LHCN-M2 (cell line): ENCODE results near the gene RBM20. TPM values are rescaled to one million over a fixed set of nuclear protein-coding genes. Genes with fewer than 3 reads are reported as not detected.

Source experiments
- DNase-seq: peaks from one replicate; pipeline ENCODE4 v3.0.0-alpha.2; 2012; ENCODE audit warnings: low read depth
- total RNA-seq: library from RNA; depleted of rRNA; stranded (reverse); fragments of >200 nt; gene quantifications from 2 replicates; pipeline ENCODE4 v1.2.3, GENCODE V29; 2014

The RBM20 gene
- total RNA-seq, 1 experiment from 2014 or later, result 0.57 TPM

GRCh38 chr10:110850099-110850498, 206.0 kb downstream of the RBM20 start:
- DNase-seq, result no peak

DNA sequence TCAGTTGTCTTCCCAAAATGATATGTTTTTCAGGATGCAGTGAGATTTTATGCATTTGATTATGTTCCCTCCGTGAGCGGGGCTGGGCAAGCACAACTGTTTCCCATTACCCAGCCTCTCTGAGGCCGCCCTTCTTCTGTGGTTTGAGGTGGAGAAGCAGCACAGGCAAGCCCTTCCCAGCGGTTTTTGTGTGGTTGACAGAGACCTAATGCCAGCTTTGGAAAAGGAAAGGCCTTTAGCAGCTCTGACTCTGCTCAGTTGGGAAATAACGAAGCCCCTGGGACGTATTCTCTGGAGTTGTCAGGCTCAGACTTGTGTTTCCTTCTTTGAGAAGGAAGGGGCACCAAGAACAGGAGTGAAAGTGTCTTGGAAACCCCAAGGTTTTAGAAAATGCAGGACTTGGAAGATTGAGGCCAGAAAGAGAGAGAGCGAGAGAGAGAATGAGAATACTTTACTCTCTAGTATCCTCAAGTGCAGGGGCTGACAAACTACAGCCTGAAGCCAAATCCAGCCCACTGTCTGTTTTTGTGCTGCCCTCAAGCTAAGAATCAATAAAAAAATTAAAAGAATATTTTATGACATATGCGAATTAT, 207.0 kb downstream of the RBM20 start:
- peak; percentile 64 for DNase-seq

DNA sequence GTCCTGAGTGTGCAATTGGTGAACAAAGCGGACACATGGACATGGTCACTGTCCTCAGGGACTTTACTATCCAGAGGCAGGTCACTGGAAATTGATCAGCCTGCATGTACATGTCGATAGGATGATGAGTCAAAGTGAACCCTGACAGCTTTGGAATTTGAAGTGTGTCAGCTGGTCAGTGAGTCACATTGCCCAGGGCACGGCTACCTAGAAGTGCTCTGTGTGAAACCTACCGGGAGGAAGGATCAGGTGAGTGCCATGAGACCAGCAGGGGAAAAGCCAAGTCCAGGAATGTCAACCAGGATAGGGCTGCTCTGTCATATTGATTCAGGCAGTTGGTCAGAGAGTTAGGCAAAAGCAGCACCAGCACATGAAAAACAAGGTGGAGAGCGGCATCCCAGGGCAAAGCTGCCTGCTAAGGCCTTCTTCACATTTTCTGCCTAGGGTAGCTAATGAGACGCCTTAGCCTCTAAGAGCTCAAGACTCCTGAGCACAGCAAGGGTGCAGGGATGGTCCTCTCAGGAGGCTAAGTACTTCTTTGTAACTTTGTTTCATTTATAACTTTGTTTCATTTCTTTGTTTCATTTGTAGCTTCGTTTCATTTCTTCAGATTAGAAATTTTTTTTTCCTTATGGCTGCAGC, 208.2 kb downstream of the RBM20 start:
- no peak for DNase-seq

DNA sequence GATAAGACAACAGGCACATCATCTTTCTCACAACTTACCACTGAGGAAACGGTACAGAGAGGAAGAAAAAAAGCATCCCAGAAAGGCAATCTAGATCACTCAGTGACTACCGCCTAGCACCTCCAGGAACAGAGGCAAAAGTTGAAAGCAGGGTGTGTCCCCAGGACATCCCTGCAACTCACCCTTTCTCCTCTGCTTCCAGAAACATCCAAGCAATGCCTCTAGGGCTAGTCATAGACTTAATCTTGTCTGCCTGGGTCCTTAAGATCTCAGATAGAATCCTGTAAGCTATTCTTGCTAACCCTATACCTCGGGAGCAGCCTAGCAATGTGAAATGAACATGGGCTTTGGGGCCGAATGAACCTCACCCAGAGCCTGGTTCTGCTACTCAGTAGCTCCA, 208.8 kb downstream of the RBM20 start:
- no peak for DNase-seq

DNA sequence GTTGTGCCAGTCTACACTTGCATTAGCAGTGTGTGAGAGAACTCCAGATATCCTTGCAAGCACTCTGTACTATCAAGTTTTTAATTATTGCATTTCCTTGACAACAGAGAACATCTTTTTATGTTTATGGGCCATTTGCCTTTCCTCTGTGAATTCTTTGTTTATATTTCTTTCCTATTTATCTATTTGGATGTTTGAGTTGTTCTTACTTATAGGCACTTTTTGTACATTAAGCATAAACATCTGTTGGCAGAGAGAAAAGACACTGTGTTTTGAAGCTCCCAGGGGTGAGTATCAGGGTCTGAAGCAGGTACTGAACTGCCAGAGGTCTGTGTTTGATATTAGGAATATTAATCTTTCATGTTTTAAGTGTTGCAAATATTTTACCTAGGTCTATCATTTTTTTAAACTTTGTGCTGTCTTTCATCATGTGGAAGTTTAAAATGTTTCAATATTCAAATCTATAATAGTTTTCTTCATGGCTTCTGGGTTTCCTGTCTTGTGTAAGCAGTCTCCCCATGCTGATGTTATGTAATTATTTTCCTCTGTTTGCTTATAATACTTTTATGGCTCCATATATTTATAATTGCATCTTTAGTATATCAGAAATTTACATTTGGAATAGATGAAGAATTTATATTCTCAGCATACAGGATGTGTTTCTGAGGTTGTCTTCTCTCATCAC, 209.9 kb downstream of the RBM20 start:
- no peak for DNase-seq

- no peak for DNase-seq
Measured at GRCh38 chr10:110857265-110858171, 213.4 kb downstream of the RBM20 start.

DNA sequence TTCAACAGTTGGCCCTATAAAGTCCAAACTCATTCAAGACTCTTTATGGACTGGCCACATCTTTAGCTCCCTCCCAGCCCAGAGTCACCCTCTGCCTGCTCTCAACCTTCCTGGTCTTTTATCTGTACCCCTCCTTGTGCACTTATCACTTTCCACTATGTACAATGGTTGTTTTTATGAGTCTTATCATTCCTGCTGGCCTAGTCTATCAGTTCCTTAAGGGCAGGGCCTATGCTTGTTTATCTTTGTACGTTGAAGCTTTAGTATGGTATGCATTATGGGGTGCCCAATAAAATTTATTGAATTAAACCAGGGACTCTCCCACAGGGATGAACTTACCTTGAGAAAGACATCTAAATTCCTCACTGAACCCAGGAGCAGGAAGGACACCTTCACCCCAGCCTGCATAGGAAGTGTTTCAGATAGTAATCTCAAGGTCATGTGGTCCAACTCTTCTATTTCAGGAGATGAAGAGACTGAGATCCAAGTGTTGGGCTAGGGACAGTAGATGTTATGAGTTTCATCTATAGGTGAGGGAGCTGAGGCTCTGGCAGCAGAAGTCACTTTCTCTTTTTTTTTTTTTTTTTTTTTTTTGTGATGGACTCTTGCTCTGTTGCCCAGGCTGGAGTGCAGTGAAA, 214.3 kb downstream of the RBM20 start:
- no peak for DNase-seq

- no peak for DNase-seq
Measured at GRCh38 chr10:110859206-110859972, 215.3 kb downstream of the RBM20 start.

GRCh38 chr10:110859973-110860376, 215.8 kb downstream of the RBM20 start:
- DNase-seq, result peak; percentile 60

- DNase-seq, result no peak
Measured at GRCh38 chr10:110860576-110861241, 216.6 kb downstream of the RBM20 start.

DNA sequence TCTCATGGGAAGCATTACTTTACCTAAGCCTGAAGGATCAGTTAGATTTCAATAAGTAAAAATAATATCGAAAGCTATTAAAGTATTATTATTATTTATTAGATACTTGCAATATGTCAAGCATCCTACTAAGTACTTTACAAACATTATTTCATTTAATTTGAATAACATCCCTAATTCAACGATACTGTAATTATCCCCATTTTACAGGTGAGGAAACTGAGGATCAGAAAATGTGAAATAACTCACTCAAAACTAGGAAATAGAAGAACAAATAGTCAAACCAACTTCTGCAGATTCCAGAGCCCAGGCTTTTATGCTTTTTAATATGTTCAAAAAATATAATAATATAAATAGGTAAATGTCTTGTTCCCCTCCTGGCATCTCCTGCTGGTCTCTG, 217.3 kb downstream of the RBM20 start:
- no peak for DNase-seq

GRCh38 chr10:110861930-110862649, 218.0 kb downstream of the RBM20 start:
- no peak for DNase-seq

GRCh38 chr10:110862961-110863360, 218.8 kb downstream of the RBM20 start:
- no peak for DNase-seq

- no peak for DNase-seq
Measured at GRCh38 chr10:110863361-110863760, 219.2 kb downstream of the RBM20 start.

DNA sequence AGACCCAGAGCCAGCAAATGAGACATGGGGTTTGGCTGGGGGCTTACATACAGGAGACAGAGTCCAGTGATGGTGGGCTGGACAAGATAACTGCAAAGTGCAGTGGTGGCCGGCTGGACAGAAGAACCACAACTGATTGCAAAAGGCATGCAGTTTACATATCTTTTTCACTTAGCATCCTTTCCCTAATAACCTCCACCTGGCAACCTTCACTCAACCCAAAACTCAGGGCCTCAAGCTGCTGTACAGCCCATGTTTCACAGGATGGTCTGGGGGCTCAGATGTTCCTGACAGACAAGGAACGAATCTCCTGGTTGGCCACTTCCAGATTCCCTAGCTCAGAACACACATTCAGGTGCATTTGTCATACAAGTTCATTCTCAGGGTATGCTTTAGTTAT, 219.8 kb downstream of the RBM20 start:
- DNase-seq, result no peak

DNA sequence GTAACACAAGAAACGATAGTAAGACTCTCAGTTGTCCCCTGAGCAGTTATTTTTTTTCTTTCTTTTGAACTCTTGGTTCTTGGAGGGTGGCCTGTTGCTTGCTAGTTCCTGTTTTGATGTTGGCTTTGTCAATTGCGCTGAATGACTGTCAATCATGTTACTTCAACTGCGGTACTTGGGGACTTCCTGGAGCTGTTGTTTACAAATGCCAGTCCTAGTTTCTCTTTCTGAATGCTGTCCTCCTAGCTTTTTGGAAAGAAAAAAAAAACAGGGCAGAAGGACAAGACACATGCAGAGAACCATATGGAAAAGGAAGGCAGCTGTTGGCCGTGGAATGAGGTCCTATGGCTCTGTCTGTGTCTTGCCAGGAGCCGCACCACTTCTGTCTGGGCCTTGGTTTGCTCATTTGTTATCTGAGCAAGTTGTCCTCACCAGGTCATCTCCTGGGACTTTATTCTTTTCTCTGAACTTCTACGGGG, 220.6 kb downstream of the RBM20 start:
- peak; percentile 25 for DNase-seq

- DNase-seq, result peak; percentile 90
Measured at GRCh38 chr10:110865186-110865808, 221.2 kb downstream of the RBM20 start.

DNA sequence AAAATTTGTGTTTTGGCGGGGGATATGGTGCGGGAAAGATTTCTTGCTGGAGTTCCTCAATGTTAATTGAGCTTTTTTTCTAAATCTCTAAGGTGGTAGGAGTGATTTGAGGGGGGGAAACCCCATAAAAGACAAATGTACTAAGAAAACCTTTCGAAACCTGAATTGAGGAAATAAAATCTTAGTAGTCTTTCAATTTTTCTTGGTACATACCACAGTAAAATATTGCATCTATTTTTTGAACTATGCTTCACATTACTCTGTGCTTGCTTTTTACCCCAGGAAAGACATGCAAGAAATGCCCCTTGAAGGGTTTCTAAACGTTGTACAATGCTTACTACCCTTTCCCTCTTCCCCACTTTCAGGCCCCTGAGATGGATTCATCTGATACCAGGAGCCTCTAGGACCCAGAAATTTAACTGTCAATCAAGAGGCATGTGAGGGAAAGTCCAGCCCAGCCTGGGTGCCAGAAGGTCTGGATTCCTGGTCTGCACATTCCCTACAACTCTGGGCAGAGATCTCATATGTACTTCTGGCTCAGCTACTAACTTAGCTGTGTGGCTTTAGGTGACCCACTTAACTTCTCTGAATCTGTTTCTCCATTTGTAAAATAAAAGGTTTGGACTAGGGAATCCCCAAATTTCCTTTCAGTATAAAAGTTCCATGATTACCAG, 221.8 kb downstream of the RBM20 start:
- DNase-seq, result peak; percentile 59
